SK-N-MC (cell line): ENCODE data around the gene SLC35F3.
"Not testable (repeated sequence)": the region's sequence is repeated elsewhere in the genome, so short reads cannot be mapped to it uniquely, and the experiment has no call there.

Source experiments
- EZH2 ChIP-seq: fragments of 200-600 bp; sonication (generic); IDR thresholded peaks from one replicate; pipeline ENCODE4 v1.6.1; 2017; ENCODE audit warnings: antibody characterized with exemption
- FOXP2 ChIP-seq: optimal IDR thresholded peaks from 2 replicates; pipeline ENCODE3; 2011; ENCODE audit warnings: mild to moderate bottlenecking, moderate library complexity; ENCODE audit not compliant: insufficient read depth; ENCODE audit errors: extremely low read length, control extremely low read depth
- POLR2AphosphoS5 ChIP-seq: IDR thresholded peaks from 2 replicates; pipeline ENCODE4 v1.6.1; 2012; ENCODE audit warnings: mild to moderate bottlenecking, low read depth, low read length, borderline replicate concordance

GRCh38 chr1:234121659-234122058, 217.2 kb downstream of the SLC35F3 start:
- TF ChIP-seq POLR2AphosphoS5, EZH2, FOXP2: not testable (repeated sequence)
